AG09309 (cell line): ENCODE data around the gene DISP3.

Source experiments
- DNase-seq: peaks from one replicate; pipeline ENCODE4 v3.0.0-alpha.2; 2010; ENCODE audit warnings: low read depth
- H3K4me3 ChIP-seq: 2 replicates; pipeline ENCODE4 v1.5.1; 2011; ENCODE audit warnings: mild to moderate bottlenecking, low read depth, low read length, moderate library complexity; ENCODE audit not compliant: control insufficient read depth
- TF ChIP-seq, protein P1 (sequence below): IDR thresholded peaks from 2 replicates; pipeline ENCODE4 v1.5.1; 2011; ENCODE audit warnings: mild to moderate bottlenecking, low read depth, low read length, inconsistent platforms; ENCODE audit not compliant: insufficient read depth, control insufficient read depth; ENCODE audit errors: missing control alignments

DISP3 gene

GRCh38 chr1:11475748-11476147 is 3.2 kb upstream of the DISP3 start:
- H3K4me3 ChIP-seq = no peak overlapping the region
- TF ChIP-seq, protein P1, sequence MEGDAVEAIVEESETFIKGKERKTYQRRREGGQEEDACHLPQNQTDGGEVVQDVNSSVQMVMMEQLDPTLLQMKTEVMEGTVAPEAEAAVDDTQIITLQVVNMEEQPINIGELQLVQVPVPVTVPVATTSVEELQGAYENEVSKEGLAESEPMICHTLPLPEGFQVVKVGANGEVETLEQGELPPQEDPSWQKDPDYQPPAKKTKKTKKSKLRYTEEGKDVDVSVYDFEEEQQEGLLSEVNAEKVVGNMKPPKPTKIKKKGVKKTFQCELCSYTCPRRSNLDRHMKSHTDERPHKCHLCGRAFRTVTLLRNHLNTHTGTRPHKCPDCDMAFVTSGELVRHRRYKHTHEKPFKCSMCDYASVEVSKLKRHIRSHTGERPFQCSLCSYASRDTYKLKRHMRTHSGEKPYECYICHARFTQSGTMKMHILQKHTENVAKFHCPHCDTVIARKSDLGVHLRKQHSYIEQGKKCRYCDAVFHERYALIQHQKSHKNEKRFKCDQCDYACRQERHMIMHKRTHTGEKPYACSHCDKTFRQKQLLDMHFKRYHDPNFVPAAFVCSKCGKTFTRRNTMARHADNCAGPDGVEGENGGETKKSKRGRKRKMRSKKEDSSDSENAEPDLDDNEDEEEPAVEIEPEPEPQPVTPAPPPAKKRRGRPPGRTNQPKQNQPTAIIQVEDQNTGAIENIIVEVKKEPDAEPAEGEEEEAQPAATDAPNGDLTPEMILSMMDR = no peak
- no peak for DNase-seq

- H3K4me3 ChIP-seq = peak overlapping the region; percentile 55
- DNase-seq = no peak
- TF ChIP-seq, protein P1 = no peak
Observed at GRCh38 chr1:11479375-11479979, 522 bp downstream of the DISP3 start.

- TF ChIP-seq, protein P1 = no peak
- DNase-seq = no peak
- no peak overlapping the region for H3K4me3 ChIP-seq
Observed at GRCh38 chr1:11481019-11481418, 2.1 kb downstream of the DISP3 start.

DNA sequence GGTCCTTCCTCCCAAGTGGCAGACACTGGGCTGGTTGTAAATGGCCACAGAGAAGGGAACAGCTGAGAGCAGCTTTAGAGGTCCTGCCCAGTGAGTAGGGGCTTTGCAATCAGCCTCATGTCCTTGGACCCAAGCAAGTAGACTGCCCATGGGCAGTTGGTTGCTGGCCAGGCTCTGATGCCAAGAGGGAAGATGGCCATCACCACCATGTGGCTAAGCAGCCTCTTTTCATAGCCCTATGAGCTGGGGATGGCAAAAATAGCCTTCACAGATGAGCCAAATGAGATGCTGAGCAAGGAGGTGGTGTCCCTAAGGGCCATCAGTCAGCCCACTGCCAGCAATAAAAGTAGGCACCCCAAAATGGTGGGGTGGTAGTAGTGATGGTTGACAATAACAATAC is 3.2 kb downstream of the DISP3 start:
- no peak overlapping the region for H3K4me3 ChIP-seq
- TF ChIP-seq, protein P1 = no peak
- DNase-seq = no peak

- no peak overlapping the region for H3K4me3 ChIP-seq
- TF ChIP-seq, protein P1 = no peak
- DNase-seq = no peak
Observed at GRCh38 chr1:11482701-11483479, 3.9 kb downstream of the DISP3 start.

GRCh38 chr1:11483581-11484320 is 4.8 kb downstream of the DISP3 start:
- no peak overlapping the region for H3K4me3 ChIP-seq
- TF ChIP-seq, protein P1 = no peak

More at GRCh38 chr1:11483581-11484320, 4.8 kb downstream of the DISP3 start:
- DNase-seq = no peak
